PFSK-1 (cell line): Measurements from ENCODE around the gene KCNQ1OT1.

Experiments
- FOXP2 ChIP-seq: optimal IDR thresholded peaks from 2 replicates; pipeline ENCODE3; 2011; ENCODE audit warnings: borderline replicate concordance, control low read depth, inconsistent platforms; ENCODE audit not compliant: insufficient read depth; ENCODE audit errors: extremely low read length, extremely low read depth
- POLR2AphosphoS5 ChIP-seq: IDR thresholded peaks from 2 replicates; pipeline ENCODE4 v1.6.1; 2012; ENCODE audit warnings: low read depth, mild to moderate bottlenecking, control low read depth, low read length, moderate library complexity
- REST ChIP-seq, 2 experiments: IDR thresholded peaks; 2 replicates each; pipeline versions ENCODE4 v1.6.1 to v1.8.0; 2011 to 2012; ENCODE audit warnings: low read depth in 2 of 2, low read length in 2 of 2, control low read depth in 1 of 2, inconsistent platforms in 1 of 2, mild to moderate bottlenecking in 1 of 2, moderate library complexity in 1 of 2; ENCODE audit not compliant: insufficient read depth in 1 of 2
- SIN3A ChIP-seq: IDR thresholded peaks from 2 replicates; pipeline ENCODE4 v1.6.1; 2012; ENCODE audit warnings: mild to moderate bottlenecking, low read length, moderate library complexity, borderline replicate concordance; ENCODE audit not compliant: insufficient read depth
- TAF1 ChIP-seq: IDR thresholded peaks from 2 replicates; pipeline ENCODE4 v1.6.1; 2012; ENCODE audit warnings: low read length, control low read depth, borderline replicate concordance; ENCODE audit not compliant: insufficient read depth

The KCNQ1OT1 gene

GRCh38 chr11:2724653-2725367 lies 25.0 kb upstream of the KCNQ1OT1 start:
- no peak for TF ChIP-seq POLR2AphosphoS5
- no peak for TF ChIP-seq FOXP2
- no peak for TF ChIP-seq SIN3A
- no peak for TF ChIP-seq REST (IDR thresholded peaks at IDR 0.05; ENCODE audit: insufficient read depth in 1 of 2, low read depth in 2 of 2, low read length in 2 of 2)
- TF ChIP-seq TAF1: no peak

- no peak for TF ChIP-seq FOXP2
- TF ChIP-seq TAF1: no peak
- TF ChIP-seq POLR2AphosphoS5: no peak
- TF ChIP-seq REST (IDR thresholded peaks at IDR 0.05; ENCODE audit: insufficient read depth in 1 of 2, low read depth in 2 of 2, low read length in 2 of 2): no peak
Measured at GRCh38 chr11:2724104-2724503, 24.3 kb upstream of the KCNQ1OT1 start.

GRCh38 chr11:2722955-2723354 lies 23.2 kb upstream of the KCNQ1OT1 start:
- TF ChIP-seq SIN3A: no peak

- TF ChIP-seq POLR2AphosphoS5 (no peak), SIN3A (no peak), FOXP2 (no peak), REST (IDR thresholded peaks at IDR 0.05; ENCODE audit: insufficient read depth in 1 of 2, low read depth in 2 of 2, low read length in 2 of 2) (no peak), TAF1 (no peak)
Measured at GRCh38 chr11:2721210-2721916, 21.6 kb upstream of the KCNQ1OT1 start.

- no peak for TF ChIP-seq REST (IDR thresholded peaks at IDR 0.05; ENCODE audit: insufficient read depth in 1 of 2, low read depth in 2 of 2, low read length in 2 of 2)
- TF ChIP-seq TAF1: no peak
Measured at GRCh38 chr11:2719831-2720590, 20.2 kb upstream of the KCNQ1OT1 start.
